Type B pancreatic cell (in vitro differentiated cells): ENCODE data around the gene MREG. TPM values are rescaled to one million over a fixed set of nuclear protein-coding genes. Genes with fewer than 3 reads are reported as not detected.

ENCODE experiments used
- DNase-seq: peaks from one replicate; pipeline ENCODE4 v3.0.0; 2021; ENCODE audit warnings: mixed read lengths; ENCODE audit not compliant: unreplicated experiment; ENCODE audit errors: extremely low spot score
- H3K27ac Mint-ChIP-seq: 2 replicates; pipeline ENCODE4 v1.8.0; 2021; ENCODE audit warnings: mild to moderate bottlenecking, mixed read lengths
- H3K27me3 Mint-ChIP-seq: 2 replicates; pipeline ENCODE4 v1.8.0; 2021; ENCODE audit warnings: mixed read lengths
- H3K36me3 Mint-ChIP-seq: 2 replicates; pipeline ENCODE4 v1.8.0; 2021; ENCODE audit warnings: mixed read lengths
- H3K4me1 Mint-ChIP-seq: one replicate; pipeline ENCODE4 v1.8.0; 2021; ENCODE audit warnings: mixed read lengths; ENCODE audit not compliant: unreplicated experiment
- H3K4me3 Mint-ChIP-seq: 2 replicates; pipeline ENCODE4 v1.8.0; 2021; ENCODE audit warnings: mild to moderate bottlenecking, mixed read lengths
- H3K9me3 Mint-ChIP-seq: 2 replicates; pipeline ENCODE4 v1.8.0; 2021; ENCODE audit warnings: mixed read lengths
- CTCF ChIP-seq: fragments of 200-600 bp; sonication (generic); conservative IDR thresholded peaks from 2 replicates; pipeline ENCODE4 v1.5.0; 2021; ENCODE audit warnings: antibody characterized with exemption, mild to moderate bottlenecking
- total RNA-seq: library from RNA; stranded (reverse); gene quantifications from 2 replicates; pipeline ENCODE4 v1.2.1, GENCODE V29; 2021; ENCODE audit warnings: low replicate concordance

Gene MREG
- total RNA-seq, 1 donor from 2014 or later = 15.7 TPM

DNA sequence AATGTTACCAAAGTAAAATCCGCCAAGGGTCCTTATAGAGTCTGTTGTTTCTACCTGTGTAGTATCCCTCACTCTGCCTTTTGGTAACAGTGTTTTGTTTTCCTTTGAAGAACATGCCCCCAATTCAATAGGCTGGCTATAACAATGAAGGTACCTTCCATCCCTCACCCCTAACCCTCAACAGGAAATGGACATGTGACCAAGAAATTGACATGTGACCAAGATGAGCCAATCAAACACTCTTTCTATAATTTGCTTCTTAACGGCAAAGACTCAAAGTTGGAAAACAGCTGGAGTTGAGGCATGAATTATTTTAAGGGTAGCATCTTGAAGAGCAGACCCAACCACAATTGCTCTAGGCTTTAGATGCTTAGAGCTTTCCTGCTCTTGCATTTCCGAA, 5.4 kb upstream of the MREG start:
- Mint-ChIP-seq H3K4me3 (no peak overlapping the region), H3K27ac (no peak overlapping the region), H3K36me3 (no peaks in the 10 kb centered on the region), H3K27me3 (no peaks in the 10 kb centered on the region), H3K4me1 (no peaks in the 10 kb centered on the region), H3K9me3 (no peaks in the 10 kb centered on the region)
- no peak for TF ChIP-seq CTCF
- DNase-seq = no peak

GRCh38 chr2:216017365-216017764, 4.0 kb upstream of the MREG start:
- TF ChIP-seq CTCF = no peak
- no peaks in the 10 kb centered on the region for H3K9me3 Mint-ChIP-seq
- no peak overlapping the region for H3K27ac Mint-ChIP-seq
- no peaks in the 10 kb centered on the region for H3K36me3 Mint-ChIP-seq
- H3K4me1 Mint-ChIP-seq = no peaks in the 10 kb centered on the region
- no peak overlapping the region for H3K4me3 Mint-ChIP-seq
- no peak for DNase-seq
- H3K27me3 Mint-ChIP-seq = no peaks in the 10 kb centered on the region

DNA sequence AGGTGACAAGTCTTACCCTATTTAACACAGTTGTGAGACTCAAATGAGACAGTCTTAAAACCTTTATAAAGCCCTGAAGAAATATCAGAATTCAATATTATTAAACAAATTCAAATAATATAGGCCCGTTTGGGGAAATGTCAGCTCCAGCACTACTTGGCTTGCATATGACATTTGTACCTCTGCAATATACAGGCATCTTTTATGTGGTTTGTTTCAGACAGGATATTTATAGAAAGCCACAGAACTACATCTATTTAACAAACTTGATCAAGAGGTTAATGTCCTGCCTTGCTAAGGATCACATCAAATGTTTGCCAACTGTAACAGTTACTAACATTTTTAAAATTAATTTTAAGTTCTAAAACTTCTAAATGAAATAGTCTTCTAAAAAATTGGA, 3.2 kb upstream of the MREG start:
- Mint-ChIP-seq H3K27me3 (no peaks in the 10 kb centered on the region), H3K36me3 (no peaks in the 10 kb centered on the region), H3K9me3 (no peaks in the 10 kb centered on the region), H3K4me1 (peaks cover under 1% of the 10 kb centered on the region), H3K27ac (no peak overlapping the region), H3K4me3 (no peak overlapping the region)
- no peak for TF ChIP-seq CTCF
- DNase-seq = no peak

GRCh38 chr2:216015722-216016464, 2.5 kb upstream of the MREG start:
- no peak for DNase-seq
- Mint-ChIP-seq H3K4me1 (peaks cover 4% of the 10 kb centered on the region), H3K36me3 (no peaks in the 10 kb centered on the region), H3K27ac (peak overlapping the region; percentile 21), H3K9me3 (no peaks in the 10 kb centered on the region), H3K4me3 (no peak overlapping the region), H3K27me3 (no peaks in the 10 kb centered on the region)
- no peak for TF ChIP-seq CTCF

- DNase-seq = no peak
- Mint-ChIP-seq H3K27me3 (no peaks in the 10 kb centered on the region), H3K4me3 (peak overlapping the region; percentile 30), H3K9me3 (no peaks in the 10 kb centered on the region), H3K4me1 (peaks cover 4% of the 10 kb centered on the region), H3K27ac (no peak overlapping the region), H3K36me3 (peaks cover under 1% of the 10 kb centered on the region)
- TF ChIP-seq CTCF = no peak
Measured at GRCh38 chr2:216014986-216015385, 1.6 kb upstream of the MREG start.
